HG03135 (cell line): ENCODE measurements around the gene MAPK12.
"Not testable (repeated sequence)": the region's sequence is repeated elsewhere in the genome, so short reads cannot be mapped to it uniquely, and the experiment has no call there.

Experiments used
- ATAC-seq: cut with Tn5 transposase; IDR thresholded peaks from one replicate; pipeline ENCODE4 v1.9.1; 2021; ENCODE audit warnings: mild to moderate bottlenecking, moderate library complexity; ENCODE audit not compliant: unreplicated experiment

The MAPK12 gene

DNA sequence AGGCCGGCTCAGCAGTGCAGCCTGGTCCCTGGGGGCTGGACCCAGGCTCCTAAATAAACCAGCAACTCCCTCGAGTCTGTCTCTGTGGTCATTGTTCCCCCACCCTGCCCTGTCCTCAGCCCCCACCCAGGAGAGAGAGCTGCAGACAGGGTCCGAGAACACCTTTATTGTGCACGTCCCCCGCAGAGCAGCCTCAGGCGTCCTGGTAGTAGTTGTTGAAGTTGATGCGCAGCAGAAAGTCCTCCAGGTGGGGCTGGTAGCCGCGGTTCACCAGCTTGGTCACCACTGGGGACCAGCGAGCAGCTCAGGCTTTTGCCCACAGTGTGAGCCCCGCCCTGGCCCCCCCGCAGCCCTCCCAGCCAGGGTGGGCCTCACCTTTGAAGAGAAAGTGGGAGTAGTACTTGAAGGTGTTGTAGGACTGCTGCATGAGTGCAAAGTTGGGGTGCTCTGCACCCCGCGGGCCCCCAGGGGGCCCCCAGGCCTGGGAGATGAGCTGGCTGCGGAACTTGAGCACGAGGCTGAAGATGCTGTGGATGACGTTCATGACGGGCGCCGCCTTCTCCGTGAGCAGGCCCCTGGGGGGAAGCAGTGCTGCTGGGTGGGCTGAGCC lies 43.8 kb downstream of the MAPK12 start:
- no peak for ATAC-seq

DNA sequence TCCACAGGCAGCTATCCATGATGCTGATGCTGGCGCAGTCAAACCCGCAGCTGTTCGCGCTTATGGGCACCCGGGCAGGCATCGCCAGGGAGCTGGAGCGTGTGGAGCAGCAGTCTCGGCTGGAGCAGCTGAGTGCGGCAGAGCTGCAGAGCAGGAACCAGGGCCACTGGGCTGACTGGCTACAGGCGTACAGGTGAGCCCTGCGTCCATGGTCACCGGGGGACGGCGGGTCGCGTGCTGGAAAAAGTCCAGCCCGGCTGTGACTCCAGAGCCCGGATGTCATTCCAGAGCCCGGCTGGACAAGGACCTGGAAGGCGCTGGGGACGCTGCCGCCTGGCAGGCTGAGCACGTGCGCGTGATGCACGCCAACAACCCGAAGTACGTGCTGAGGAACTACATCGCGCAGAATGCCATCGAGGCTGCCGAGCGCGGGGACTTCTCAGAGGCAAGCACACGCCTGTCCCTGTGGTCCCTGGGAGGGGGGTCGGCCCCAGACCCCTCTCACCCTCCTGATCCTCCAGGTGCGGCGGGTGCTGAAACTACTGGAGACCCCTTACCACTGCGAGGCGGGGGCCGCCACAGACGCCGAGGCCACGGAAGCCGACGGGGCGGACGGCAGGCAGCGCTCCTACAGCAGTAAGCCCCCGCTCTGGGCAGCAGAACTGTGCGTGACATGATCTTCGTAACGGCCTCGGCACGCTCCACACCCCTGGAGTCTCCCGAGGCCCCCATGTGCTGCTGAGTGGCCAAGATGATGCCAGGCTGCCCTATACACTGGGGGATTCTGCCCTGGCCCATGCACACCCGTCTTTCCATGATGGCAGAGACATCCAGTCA lies 44.6 kb downstream of the MAPK12 start:
- ATAC-seq: no peak

DNA sequence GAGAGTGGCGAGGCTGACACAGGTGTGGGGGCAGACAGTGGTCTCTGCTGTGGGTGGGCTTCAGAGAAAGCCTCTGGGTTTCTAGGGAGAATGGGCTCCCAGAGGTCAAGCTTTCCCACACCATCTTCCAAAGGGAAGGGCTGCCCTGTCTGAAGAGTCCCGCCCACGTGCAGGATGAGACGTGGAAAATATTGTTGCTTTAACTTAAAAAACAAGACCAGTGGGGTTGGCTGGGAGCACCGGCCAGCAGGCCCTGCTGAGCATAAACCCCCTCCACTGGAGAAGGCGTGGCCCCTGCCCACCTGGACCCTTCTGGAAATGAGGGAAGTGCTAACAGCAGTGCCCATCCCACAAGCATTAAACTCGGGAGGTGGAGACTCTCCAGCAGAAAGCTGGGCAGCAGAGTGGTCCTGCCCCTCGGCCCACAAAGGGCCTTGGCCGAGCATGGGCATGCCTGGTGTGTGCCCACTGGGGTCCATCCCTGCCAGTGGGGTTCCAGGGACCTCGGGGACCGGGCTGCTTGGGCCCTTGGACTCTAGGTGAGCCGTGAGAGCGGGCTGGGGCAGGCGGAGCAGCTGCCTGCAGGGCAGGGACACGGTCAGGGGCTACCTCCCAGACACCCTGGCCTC lies 45.3 kb downstream of the MAPK12 start:
- no peak for ATAC-seq

DNA sequence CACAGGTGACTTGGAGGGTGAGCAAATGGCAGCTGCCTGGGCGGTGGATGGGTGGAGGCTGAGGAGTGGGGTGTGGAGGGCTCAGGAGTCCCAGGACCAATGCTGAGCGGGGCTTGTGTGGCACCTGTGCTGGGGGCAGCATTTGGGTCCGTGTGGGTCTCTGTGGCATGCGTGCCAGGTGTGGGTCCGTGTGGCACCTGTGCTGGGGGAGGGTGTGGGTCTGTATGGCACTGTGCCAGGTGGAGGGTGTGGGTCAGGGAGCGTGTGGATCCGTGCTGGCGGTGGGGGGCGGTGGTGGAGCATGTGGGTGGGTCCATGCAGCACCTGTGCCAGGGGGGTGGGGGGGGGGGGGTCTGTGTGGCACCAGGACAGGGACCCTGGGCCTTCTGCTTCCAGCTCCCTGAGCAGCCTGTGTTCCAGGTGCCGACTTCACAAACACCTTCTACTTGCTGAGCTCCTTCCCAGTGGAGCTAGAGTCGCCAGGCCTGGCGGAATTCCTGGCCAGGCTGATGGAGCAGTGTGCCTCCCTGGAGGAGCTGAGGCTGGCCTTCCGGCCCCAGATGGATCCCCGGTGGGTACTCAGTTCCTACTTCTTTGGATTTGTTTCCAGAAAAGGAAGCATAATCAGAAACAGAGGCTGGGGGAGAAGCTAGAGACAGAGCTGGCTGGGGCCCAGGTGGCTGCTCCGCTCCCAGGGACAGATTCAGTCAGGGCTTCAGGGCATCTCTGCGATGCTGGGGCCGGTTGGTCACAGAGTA lies 46.0 kb downstream of the MAPK12 start:
- ATAC-seq: no peak

DNA sequence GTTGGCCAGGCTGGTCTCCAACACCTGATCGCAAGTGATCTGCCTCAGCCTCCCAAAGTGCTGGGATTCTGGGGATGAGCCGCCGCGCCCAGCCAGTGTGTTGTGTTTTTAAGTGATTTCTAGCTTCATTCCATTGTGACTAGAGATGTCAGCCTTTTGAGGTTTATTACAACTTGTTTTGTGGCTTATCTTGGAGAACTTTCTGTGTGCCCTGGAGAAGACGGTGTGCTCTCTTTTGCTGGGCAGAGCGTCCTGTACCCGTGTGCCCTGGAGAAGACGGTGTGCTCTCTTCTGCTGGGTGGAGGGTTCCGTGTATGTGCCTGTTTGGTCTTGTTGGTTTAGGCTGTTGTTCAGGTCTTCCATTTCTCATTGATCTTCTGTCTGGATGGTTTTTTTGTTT lies 48.2 kb downstream of the MAPK12 start:
- no peak for ATAC-seq

DNA sequence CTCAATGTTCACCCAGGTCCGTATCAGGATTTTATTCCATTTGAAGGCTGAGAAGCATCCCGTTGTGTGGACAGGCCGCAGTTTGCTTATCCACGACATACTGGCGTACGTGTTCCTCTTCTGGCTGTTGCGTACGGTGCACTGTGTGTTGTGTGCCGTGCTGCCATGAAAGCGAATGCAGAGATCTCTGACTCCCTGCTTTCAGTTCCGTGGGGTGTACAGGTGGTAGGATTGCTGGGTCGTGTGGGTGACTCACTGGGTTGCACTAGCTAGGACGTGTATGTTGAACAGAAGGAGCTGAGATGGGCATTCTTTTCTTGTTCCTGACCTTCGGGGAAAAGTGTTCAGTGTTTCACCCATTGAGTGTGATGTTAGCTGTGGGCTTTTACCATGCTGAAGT lies 50.3 kb downstream of the MAPK12 start:
- no peak for ATAC-seq

DNA sequence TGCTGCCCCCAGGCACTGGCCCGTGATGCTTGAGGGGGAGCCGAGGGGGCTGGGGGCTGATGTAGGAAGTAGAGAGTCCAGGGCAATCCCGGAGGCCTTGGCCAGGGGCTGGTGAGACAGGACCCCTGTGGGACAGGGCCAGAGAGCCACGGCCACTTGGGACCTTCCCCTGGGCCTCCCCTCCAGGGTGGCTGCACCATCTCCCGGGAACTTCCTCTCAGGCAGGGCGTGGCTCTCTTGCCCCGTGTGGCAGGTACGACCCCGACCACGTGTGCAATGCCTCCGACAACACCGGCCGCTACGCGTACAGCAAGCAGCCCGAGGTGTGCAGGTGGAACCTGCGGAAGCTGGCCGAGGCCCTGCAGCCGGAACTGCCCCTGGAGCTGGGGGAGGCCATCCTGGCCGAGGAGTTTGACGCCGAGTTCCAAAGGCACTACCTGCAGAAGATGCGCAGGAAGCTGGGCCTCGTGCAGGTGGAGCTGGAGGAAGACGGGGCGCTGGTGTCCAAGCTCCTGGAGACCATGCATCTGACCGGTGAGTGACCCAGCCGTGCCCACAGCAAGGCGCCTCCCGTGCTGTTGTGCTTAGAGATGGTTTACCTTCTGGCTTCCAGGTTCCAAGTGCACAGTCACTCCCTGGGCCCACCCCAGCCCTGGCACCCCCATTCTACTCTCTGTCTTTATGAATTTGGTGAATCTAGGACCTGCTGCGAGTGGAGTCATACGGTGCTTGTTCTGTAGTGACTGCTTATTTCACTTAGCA lies 50.9 kb downstream of the MAPK12 start:
- no peak for ATAC-seq

DNA sequence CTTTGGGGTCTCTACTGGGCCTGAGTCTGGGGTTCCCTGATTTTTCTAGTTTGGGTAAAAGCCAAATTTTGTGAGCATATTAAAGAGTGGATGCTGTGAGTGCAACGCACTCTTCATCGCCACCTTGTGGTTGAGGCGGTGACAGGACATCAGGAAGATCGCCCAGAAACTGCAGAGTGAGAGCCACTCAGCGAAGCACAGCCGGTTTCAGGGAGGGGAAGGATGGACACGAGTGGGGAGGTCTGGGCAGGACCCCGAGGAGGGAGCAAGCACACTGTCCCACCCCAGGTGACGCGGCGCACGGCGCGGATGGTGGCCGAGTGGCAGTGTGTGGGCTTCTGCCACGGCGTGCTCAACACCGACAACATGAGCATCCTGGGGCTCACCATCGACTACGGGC lies 51.6 kb downstream of the MAPK12 start:
- ATAC-seq: no peak

DNA sequence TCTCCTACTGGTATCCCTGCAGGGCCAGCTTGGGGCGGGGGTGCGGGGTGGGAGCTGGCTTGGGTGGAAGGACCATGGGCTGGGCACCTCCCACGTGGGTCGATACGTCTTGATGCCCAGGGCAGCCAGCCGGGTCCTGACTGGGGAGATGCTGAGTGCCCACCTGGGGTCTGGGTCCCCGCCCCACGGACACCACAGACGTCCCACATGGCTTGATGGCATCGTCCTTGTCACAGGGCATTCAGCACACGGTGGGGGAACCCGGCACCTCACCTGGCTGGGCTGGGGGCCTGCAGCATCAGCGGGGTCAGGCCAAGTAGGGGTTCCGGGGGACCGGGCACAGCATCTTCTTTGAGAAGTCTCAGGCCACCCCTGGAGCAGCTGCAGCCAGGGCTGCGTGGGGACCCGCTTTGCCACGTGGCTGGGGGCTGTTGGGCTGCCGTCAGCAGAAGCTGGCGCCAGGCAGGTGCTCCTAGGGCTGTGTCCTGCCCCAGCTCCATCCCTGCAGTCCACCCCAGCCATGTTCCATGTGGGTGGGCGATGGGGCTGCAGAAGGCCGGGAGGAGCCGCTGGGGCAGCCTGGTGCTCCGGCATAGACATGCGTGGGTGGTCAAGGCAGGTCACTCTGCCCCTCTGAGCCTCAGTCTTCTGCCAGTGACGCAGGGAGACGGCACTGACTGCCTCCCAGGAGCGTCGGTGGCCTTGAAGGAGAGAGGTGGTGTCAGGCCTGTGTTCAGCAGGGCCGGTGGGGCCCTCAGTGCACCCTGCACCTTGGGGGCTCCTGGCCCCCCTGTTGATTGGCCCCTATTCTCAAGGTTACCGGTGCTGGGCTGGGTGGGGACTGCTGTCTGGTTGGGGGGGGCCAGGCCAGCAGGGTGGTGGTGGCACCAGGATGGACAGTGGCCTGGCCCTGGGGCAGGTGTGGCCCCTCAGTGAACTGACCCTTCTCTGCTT lies 52.3 kb downstream of the MAPK12 start:
- no peak for ATAC-seq

DNA sequence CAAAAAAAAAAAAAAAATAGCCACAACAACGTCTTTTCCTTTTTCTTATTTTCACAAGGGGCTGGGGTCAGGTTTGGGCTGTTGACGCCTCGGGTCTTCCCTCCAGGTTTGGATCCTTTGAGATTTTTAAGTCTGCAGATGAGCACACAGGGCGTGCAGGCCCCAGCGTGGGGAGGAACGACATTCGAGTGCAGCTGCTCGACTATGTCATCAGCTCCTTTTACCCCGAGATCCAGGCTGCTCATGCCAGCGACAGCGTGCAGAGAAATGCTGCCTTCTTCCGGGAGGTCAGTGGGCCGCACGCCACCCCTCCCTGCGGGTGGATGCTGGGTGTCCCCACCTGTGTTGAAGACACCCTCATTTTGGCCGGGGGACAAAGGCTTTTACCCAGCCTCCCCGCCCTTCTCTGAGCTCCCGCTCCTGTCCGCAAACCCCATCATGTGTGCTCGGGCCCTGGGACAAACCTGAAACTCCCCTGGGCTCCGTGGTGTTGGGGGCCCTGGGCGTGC lies 53.0 kb downstream of the MAPK12 start:
- ATAC-seq: no peak

DNA sequence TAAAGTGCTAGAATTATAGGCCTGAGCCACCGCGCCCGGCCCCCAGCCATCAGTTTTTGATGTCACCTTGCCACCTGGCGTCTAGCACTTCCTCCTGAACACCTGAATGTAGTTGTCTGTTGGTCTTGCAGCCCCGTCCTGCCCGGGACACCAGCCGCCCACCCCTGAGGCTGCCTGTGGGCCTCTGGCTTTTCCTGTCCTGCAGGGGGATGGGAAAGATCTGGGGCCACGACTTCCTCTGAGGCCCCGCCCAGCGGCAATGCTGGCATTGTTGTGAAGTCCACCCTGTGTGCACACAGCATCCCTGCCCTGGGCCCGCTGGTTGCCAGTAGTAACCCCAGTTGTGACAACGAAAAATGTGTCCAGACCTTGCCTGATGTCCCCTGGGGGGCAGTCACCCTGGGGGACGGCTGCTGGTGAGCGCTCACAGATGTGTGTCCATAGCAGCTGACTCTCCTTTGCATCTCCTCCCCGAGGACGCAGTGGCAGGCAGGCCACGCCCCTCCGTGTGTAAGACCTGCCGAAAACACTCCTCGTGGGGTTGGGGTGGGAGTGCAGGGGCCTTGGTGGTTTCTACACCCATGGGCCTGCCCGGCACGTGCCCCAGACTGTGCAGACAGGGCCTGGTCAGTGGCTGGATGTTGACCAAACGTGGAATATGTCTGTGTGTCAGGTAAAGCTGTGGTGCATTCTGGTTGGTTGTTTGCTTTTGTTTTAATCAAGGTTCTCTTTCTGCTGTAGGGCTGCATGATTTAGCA lies 53.9 kb downstream of the MAPK12 start:
- ATAC-seq: no peak

DNA sequence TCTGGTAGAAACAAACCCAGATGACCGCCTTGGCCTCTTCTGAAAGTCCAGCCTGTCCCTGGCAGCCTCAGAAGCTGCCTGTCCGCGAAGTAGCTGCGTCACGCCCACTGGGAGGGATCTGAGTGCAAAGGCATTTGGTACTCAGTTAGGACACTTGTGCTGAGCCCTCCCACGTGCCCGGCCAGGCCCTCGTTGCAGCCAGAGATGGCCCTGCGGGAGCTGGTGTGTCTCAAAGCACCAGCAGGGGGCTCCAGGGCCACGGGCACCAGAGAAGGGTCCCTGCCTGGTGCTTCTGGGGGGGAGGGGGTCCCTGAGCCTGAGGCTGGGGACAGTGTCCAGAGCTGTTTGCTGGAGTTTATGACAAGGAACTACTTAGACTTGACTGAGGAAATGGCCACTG lies 54.9 kb downstream of the MAPK12 start:
- ATAC-seq: no peak

DNA sequence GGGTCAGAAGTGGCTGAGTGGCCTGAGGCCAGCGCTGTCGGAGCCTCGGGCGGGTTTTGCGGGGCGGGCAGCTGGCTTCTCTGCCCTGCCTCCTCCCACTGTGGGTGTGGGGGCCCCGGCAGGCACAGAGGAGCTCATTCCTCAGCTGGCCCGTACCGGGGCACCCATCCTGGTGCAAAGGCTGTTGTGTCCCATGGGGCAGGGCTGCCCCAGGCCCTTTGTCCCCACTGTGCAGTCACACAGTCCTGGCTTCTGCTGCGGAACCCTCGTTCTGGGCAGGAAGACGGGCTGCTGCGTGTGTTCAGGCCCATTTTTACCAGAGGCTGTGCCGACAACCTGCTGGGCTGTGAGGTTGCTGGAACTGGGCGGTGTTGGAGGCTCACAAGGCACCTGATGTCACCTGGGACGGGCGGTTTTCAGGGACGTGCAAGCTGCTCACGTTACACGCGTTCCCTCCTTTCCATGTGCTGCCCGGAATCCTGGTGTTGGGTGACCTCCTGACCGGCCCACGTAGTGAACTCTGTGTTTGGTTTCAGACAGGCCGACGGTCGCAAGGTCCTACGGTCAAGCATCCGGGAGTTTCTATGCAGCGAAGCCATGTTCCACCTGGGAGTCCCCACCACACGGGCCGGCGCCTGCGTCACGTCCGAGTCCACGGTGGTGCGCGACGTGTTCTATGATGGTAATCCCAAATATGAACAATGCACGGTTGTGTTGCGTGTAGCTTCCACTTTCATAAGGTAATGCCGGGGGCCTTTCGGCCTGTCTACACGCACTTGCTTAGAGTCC lies 55.5 kb downstream of the MAPK12 start:
- ATAC-seq: no peak

DNA sequence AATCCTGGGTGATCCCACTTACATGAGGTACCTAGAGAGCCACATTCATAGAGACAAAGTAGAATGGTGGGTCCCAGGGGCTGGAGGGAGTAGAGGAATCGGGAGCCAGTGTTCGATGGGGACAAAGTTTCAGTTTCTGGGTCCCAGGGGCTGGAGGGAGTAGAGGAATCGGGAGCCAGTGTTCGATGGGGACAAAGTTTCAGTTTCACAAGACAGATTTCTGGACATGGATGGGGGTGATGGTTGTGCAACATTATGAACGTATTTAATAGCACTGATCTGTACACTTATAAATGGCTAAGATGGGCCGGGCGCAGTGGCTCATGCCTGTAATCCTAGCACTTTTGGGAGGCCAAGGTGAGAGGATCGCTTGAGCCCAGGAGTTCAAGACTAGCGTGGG lies 56.5 kb downstream of the MAPK12 start:
- not testable (repeated sequence) for ATAC-seq

DNA sequence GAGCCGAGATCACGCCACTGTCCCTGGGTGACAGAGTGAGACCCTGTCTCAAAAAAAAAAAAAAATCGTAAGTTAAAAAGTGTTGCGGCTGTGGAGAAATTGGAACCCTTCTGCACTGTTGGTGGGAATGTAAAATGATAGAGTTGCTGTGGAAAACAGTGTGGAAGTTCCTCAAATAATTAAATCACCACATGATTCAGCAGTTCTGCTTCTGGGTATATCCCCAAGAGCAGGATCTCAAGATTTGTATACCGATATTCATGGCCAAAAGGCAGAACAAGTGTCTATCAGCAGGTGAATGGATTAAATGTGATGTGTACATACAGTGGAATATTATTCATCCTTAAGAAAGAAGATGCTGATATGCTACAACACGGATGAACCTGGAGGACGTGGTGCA lies 56.9 kb downstream of the MAPK12 start:
- ATAC-seq: no peak

DNA sequence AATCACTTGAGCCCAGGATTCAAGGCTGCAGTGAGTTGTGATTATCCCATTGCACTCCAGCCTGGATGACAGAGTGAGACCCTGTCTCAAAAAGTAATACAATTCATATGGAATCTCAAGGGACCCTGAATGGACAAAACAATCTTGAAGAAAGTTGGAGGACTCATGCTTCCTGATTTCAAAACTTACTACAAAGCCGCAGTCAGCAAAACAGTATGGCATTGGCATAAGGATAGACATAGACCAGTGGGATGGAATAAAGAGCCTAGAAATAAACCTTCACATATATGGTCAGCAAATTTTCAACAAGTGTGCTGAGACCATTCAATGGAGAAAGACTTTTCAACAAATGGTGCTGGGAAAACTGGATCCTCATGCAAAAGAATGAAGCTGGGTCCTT lies 58.2 kb downstream of the MAPK12 start:
- no peak for ATAC-seq
